Calu3 (cell line): ENCODE measurements around the gene SORBS2. TPM values are rescaled to one million over a fixed set of nuclear protein-coding genes. Genes with fewer than 3 reads are reported as not detected.

Experiments used
- BruUV-seq: library from RNA; stranded (reverse); fragments of 400-500 nt; replicated peaks from 2 replicates; lab custom pipeline; 2021; lab: Mats Ljungman, UMichigan
- CTCF ChIA-PET: fragments of 300-600 bp; sonication (Branson Sonifier 250); formaldehyde crosslinking; loops from one replicate; lab custom pipeline; 2022; ENCODE audit warnings: antibody characterized with exemption; lab: Charles Lee
- DNase-seq: peaks from one replicate; pipeline ENCODE4 v3.0.0; 2022
- H3K27ac Mint-ChIP-seq: one replicate; pipeline ENCODE4 v1.8.0; 2022; ENCODE audit warnings: mixed read lengths; ENCODE audit not compliant: unreplicated experiment
- H3K27me3 Mint-ChIP-seq: one replicate; pipeline ENCODE4 v1.8.0; 2022; ENCODE audit warnings: mixed read lengths; ENCODE audit not compliant: unreplicated experiment
- H3K36me3 Mint-ChIP-seq: one replicate; pipeline ENCODE4 v1.8.0; 2022; ENCODE audit warnings: mild to moderate bottlenecking, moderate library complexity, mixed read lengths; ENCODE audit not compliant: insufficient read depth, unreplicated experiment
- H3K4me1 Mint-ChIP-seq: one replicate; pipeline ENCODE4 v1.8.0; 2022; ENCODE audit warnings: mild to moderate bottlenecking, low read depth, mixed read lengths; ENCODE audit not compliant: unreplicated experiment
- H3K4me3 Mint-ChIP-seq: one replicate; pipeline ENCODE4 v1.8.0; 2022; ENCODE audit warnings: mild to moderate bottlenecking, low read depth, moderate library complexity, mixed read lengths; ENCODE audit not compliant: unreplicated experiment
- H3K9me3 Mint-ChIP-seq: one replicate; pipeline ENCODE4 v1.8.0; 2022; ENCODE audit warnings: low read depth, mixed read lengths; ENCODE audit not compliant: unreplicated experiment
- CTCF ChIP-seq: fragments of 200-600 bp; IDR thresholded peaks from one replicate; pipeline ENCODE4 v1.8.0; 2022; ENCODE audit warnings: antibody characterized with exemption; ENCODE audit not compliant: unreplicated experiment
- intact Hi-C: fragments of 100-400 bp; cut with micrococcal nuclease; formaldehyde crosslinking; loops from one replicate; pipeline ENCODE4 v1.10.0; 2022; ENCODE audit not compliant: unreplicated experiment
- total RNA-seq: library from RNA; stranded (reverse); gene quantifications from 2 replicates; pipeline ENCODE4 v1.2.3, GENCODE V29; 2022

The SORBS2 gene
- total RNA-seq, 1 experiment from 2014 or later = 52.8 TPM

GRCh38 chr4:185608185-185608584 is 203.8 kb downstream of the SORBS2 start:
- H3K27ac Mint-ChIP-seq = no peak overlapping the region
- no peak for DNase-seq
- no peaks in the 10 kb centered on the region for H3K9me3 Mint-ChIP-seq
- no peaks in the 10 kb centered on the region for H3K36me3 Mint-ChIP-seq
- intact Hi-C loops = no loop called here
- no peak overlapping the region for H3K4me3 Mint-ChIP-seq
- no TSS peak for BruUV-seq
- no peak for TF ChIP-seq CTCF
- H3K27me3 Mint-ChIP-seq = no peaks in the 10 kb centered on the region
- H3K4me1 Mint-ChIP-seq = no peaks in the 10 kb centered on the region
- CTCF ChIA-PET = no interaction called here

GRCh38 chr4:185602397-185602796 is 209.6 kb downstream of the SORBS2 start:
- no peaks in the 10 kb centered on the region for H3K4me1 Mint-ChIP-seq
- CTCF ChIA-PET = no interaction called here
- H3K9me3 Mint-ChIP-seq = no peaks in the 10 kb centered on the region

GRCh38 chr4:185600801-185601434 is 211.1 kb downstream of the SORBS2 start:
- H3K27ac Mint-ChIP-seq = no peak overlapping the region
- no peak overlapping the region for H3K4me3 Mint-ChIP-seq
- H3K36me3 Mint-ChIP-seq = peaks cover 5% of the 10 kb centered on the region
- CTCF ChIA-PET = interaction anchor here (0.8 kb wide), 1 partner anchor 437 kb away, joined by 3 read pairs; no protein-coding TSS in a partner anchor
- no TSS peak for BruUV-seq
- intact Hi-C loops = no loop called here
- no peaks in the 10 kb centered on the region for H3K4me1 Mint-ChIP-seq
- DNase-seq = no peak
- TF ChIP-seq CTCF = no peak
- H3K9me3 Mint-ChIP-seq = no peaks in the 10 kb centered on the region
- H3K27me3 Mint-ChIP-seq = no peaks in the 10 kb centered on the region

More at GRCh38 chr4:185602397-185602796, 209.6 kb downstream of the SORBS2 start:
- no peak overlapping the region for H3K27ac Mint-ChIP-seq
- H3K27me3 Mint-ChIP-seq = no peaks in the 10 kb centered on the region
- DNase-seq = no peak
- BruUV-seq = no TSS peak
- H3K36me3 Mint-ChIP-seq = no peaks in the 10 kb centered on the region
- no peak overlapping the region for H3K4me3 Mint-ChIP-seq
- TF ChIP-seq CTCF = no peak
- intact Hi-C loops = no loop called here

GRCh38 chr4:185599553-185600243 is 212.3 kb downstream of the SORBS2 start:
- no peaks in the 10 kb centered on the region for H3K9me3 Mint-ChIP-seq
- BruUV-seq = no TSS peak
- H3K36me3 Mint-ChIP-seq = peaks cover 5% of the 10 kb centered on the region
- no peak overlapping the region for H3K27ac Mint-ChIP-seq
- TF ChIP-seq CTCF = no peak
- intact Hi-C loops = loop anchor here (5.0 kb wide), 1 partner anchor 172 kb away; the partner anchor contains the start of gene UFSP2
- H3K4me1 Mint-ChIP-seq = no peaks in the 10 kb centered on the region
- no peak overlapping the region for H3K4me3 Mint-ChIP-seq
- H3K27me3 Mint-ChIP-seq = no peaks in the 10 kb centered on the region
- DNase-seq = no peak
- CTCF ChIA-PET = no interaction called here
